Adrenal gland (tissue), 12 donors: ENCODE results near the gene CHD3. TPM values are rescaled to one million over a fixed set of nuclear protein-coding genes. Genes with fewer than 3 reads are reported as not detected.

Experiments
- DNase-seq, 7 donors: peaks; one replicate each; pipeline ENCODE4 v3.0.0-alpha.2; 2019 to 2020
- H3K27ac ChIP-seq, 5 donors: fragments of 200-600 bp; sonication (generic) in 4 of 5; 1 replicate in 3 of 5; 2 replicates in 2 of 5; pipeline versions ENCODE4 v1.5.1 to v1.8.0; 2016 to 2020; ENCODE audit warnings: mild to moderate bottlenecking in 1 of 5
- H3K27me3 ChIP-seq: fragments of 200-600 bp; 2 replicates; pipeline ENCODE4 v1.8.0; 2021
- H3K36me3 ChIP-seq, 2 donors: fragments of 200-600 bp; replicated peaks in 1 of 2; 1 replicate in 1 of 2; 2 replicates in 1 of 2; pipeline versions ENCODE4 v1.5.1 to v1.8.0; 2018 to 2022
- H3K4me1 ChIP-seq, 2 donors: fragments of 200-600 bp; replicated peaks in 1 of 2; 1 replicate in 1 of 2; 2 replicates in 1 of 2; pipeline versions ENCODE4 v1.5.1 to v1.8.0; 2018 to 2021
- H3K4me3 ChIP-seq, 4 donors: fragments of 200-600 bp; sonication (generic) in 3 of 4; one replicate each; pipeline ENCODE4 v1.5.1; 2016 to 2018
- H3K9me3 ChIP-seq, 3 donors: fragments of 200-600 bp; sonication (generic) in 1 of 3; replicated peaks in 1 of 3; 1 replicate in 2 of 3; 2 replicates in 1 of 3; pipeline versions ENCODE4 v1.5.1 to v1.8.0; 2016 to 2021
- CTCF ChIP-seq, 6 experiments: fragments of 450-650 bp in 4 of 6; fragments of 200-600 bp in 2 of 6; sonication (generic) in 1 of 6; IDR thresholded peaks; 1 replicate in 5 of 6; 2 replicates in 1 of 6; pipeline versions ENCODE4 v1.5.1 to v1.8.0; 2016 to 2021; ENCODE audit warnings: antibody characterized with exemption in 6 of 6, mild to moderate bottlenecking in 2 of 6, moderate library complexity in 1 of 6
- POLR2A ChIP-seq, 2 donors: fragments of 450-650 bp; IDR thresholded peaks; one replicate each; pipeline ENCODE4 v1.6.1; 2017; ENCODE audit warnings: antibody characterized with exemption in 2 of 2, mild to moderate bottlenecking in 2 of 2, moderate library complexity in 1 of 2
- WGBS, 4 donors: extraction: QIAGEN DNeasy Blood & Tissue Kit in 2 of 4; methylation state at CpG; one replicate each; pipeline versions ENCODE4 v1.1.5 to v1.1.7; 2013 to 2017; 5-methylcytosine and 5-hydroxymethylcytosine counted together
- intact Hi-C, 2 donors: fragments of 100-400 bp; cut with DNase I; formaldehyde crosslinking; loops; one replicate each; pipeline versions ENCODE4 v1.14.1 to v1.15.0; 2022 to 2023
- polyA plus RNA-seq, 3 donors: library from polyadenylated mRNA; stranded (reverse); fragments of 200-250 nt in 2 of 3; fragments of 350-450 nt in 1 of 3; fragmentation: Illumina TruSeq in 1 of 3; extraction: RNeasy Lipid Tissue Mini Kit (QIAGEN cat#74804) in 1 of 3; gene quantifications; one replicate each; pipeline ENCODE4 v1.2.3, GENCODE V29; 2013 to 2014
- total RNA-seq, 9 donors: library from RNA; depleted of rRNA in 4 of 9; stranded (reverse); fragments of >200 nt in 4 of 9; fragments of 120-200 nt in 1 of 9; fragmentation: NEBNext Ultra II Directional in 1 of 9; extraction: Animal tissue kit (Norgen Biotek cat#: 25700) in 1 of 9; gene quantifications; one replicate each; pipeline versions ENCODE4 v1.1.0 to v1.2.4, GENCODE V29; 2013 to 2023
- donor health status: healthy with polysubstance abuse.
- donor health status: Bipolar disorder and iron deficiency.
- donor health status: DM: yes; HTN: yes; CAD: no.
- donor health status: DM: no; HTN: no; CAD: no.
- donor health status: DM: no; HTN: no; CAD: no.
- donor health status: DM: yes; HTN: yes; CAD: no.

CHD3 gene
- total and polyA plus RNA-seq, 12 donors, result 43.8 to 326 (median 91.5) TPM

DNA sequence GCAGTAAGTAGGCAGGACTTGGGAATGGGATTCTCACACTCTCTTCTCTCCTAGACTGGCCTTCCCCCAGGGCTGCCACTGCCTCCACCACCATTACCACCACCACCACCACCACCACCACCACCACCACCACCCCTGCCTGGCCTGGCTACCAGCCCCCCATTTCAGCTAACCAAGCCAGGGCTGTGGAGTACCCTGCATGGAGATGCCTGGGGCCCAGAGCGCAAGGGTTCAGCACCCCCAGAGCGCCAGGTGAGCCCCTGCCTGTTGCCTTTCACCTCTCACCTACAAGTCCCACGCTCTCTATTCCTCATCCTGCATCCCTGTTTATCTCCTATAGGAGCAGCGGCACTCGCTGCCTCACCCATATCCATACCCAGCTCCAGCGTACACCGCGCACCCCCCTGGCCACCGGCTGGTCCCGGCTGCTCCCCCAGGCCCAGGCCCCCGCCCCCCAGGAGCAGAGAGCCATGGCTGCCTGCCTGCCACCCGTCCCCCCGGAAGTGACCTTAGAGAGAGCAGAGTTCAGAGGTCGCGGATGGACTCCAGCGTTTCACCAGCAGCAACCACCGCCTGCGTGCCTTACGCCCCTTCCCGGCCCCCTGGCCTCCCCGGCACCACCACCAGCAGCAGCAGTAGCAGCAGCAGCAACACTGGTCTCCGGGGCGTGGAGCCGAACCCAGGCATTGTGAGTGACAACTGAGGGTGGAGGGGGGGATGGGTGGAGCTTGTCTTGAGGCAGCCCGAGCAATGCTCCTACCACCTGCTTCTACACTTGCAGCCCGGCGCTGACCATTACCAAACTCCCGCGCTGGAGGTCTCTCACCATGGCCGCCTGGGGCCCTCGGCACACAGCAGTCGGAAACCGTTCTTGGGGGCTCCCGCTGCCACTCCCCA, 41.6 kb upstream of the CHD3 start:
- no peaks in the 10 kb centered on the region for H3K9me3 ChIP-seq
- intact Hi-C loops, result no loop called here
- TF ChIP-seq CTCF (IDR thresholded peaks at IDR 0.05), result no peak
- TF ChIP-seq POLR2A (IDR thresholded peaks at IDR 0.05), result no peak
- no peak overlapping the region for H3K4me3 ChIP-seq
- DNase-seq, result peak in 5 of 7 donors; percentile 18 to 57 (median 39)
- no peak overlapping the region for H3K27ac ChIP-seq
- peaks cover 12 to 31% of the 10 kb centered on the region in 2 donors for H3K4me1 ChIP-seq
- H3K27me3 ChIP-seq, result no peaks in the 10 kb centered on the region
- WGBS, 4 donors, result 80 to 90% (median 86%) methylated on average over 16 to 34 of the region's 34 CpGs
- peaks cover 0 to 59% of the 10 kb centered on the region in 2 donors for H3K36me3 ChIP-seq

GRCh38 chr17:7848131-7848579, 40.4 kb upstream of the CHD3 start:
- Histone ChIP-seq H3K4me3 (no peak overlapping the region), H3K4me1 (peaks cover 12 to 33% of the 10 kb centered on the region in 2 donors), H3K27me3 (no peaks in the 10 kb centered on the region), H3K27ac (no peak overlapping the region), H3K9me3 (no peaks in the 10 kb centered on the region), H3K36me3 (peaks cover 0 to 71% of the 10 kb centered on the region in 2 donors)
- WGBS, 4 donors, result 80 to 89% (median 85%) methylated on average over 9 to 20 of the region's 20 CpGs
- DNase-seq, result peak in 1 of 7 donors; percentile 51
- intact Hi-C loops, result no loop called here
- TF ChIP-seq CTCF (IDR thresholded peaks at IDR 0.05) (no peak), POLR2A (IDR thresholded peaks at IDR 0.05) (no peak)

GRCh38 chr17:7848739-7849129, 39.9 kb upstream of the CHD3 start:
- 85 to 93% (median 89%) methylated on average over 11 to 21 of the region's 21 CpGs for WGBS, 4 donors
- Histone ChIP-seq H3K9me3 (no peaks in the 10 kb centered on the region), H3K4me1 (peaks cover 12 to 31% of the 10 kb centered on the region in 2 donors), H3K27ac (no peak overlapping the region), H3K36me3 (peaks cover 0 to 76% of the 10 kb centered on the region in 2 donors), H3K27me3 (no peaks in the 10 kb centered on the region), H3K4me3 (no peak overlapping the region)
- TF ChIP-seq POLR2A (IDR thresholded peaks at IDR 0.05), result no peak
- no peak for TF ChIP-seq CTCF (IDR thresholded peaks at IDR 0.05)
- intact Hi-C loops, result no loop called here
- no peak for DNase-seq

GRCh38 chr17:7849130-7849750, 39.3 kb upstream of the CHD3 start:
- DNase-seq, result peak in 4 of 7 donors; percentile 17 to 35 (median 25)
- intact Hi-C loops, result no loop called here
- Histone ChIP-seq H3K9me3 (no peaks in the 10 kb centered on the region), H3K4me1 (peaks cover 12 to 31% of the 10 kb centered on the region in 2 donors), H3K27ac (no peak overlapping the region), H3K36me3 (peaks cover 0 to 77% of the 10 kb centered on the region in 2 donors), H3K27me3 (no peaks in the 10 kb centered on the region), H3K4me3 (no peak overlapping the region)
- 54 to 67% (median 65%) methylated on average over 25 to 35 of the region's 35 CpGs for WGBS, 4 donors
- TF ChIP-seq POLR2A (IDR thresholded peaks at IDR 0.05), result no peak
- TF ChIP-seq CTCF (IDR thresholded peaks at IDR 0.05), result no peak
